ENCODE data around the gene RYK.

Gene RYK

GRCh38 chr3:134239538-134239937 is 11.1 kb downstream of the RYK start:
- Histone ChIP-seq H3K27me3 (ENCODE audit: insufficient read depth, low read length, poor library complexity) (no peaks in the 10 kb centered on the region), H3K4me1 (ENCODE audit: insufficient read depth, low read length) (no peaks in the 10 kb centered on the region), H4K20me1 (ENCODE audit: insufficient read depth, low read length) (peaks cover 79% of the 10 kb centered on the region), H2AFZ (ENCODE audit: low read depth, low read length) (no peak overlapping the region), H3K79me2 (ENCODE audit: insufficient read depth, low read length) (peaks cover 98% of the 10 kb centered on the region), H3K36me3 (ENCODE audit: insufficient read depth, low read length) (no peaks in the 10 kb centered on the region), H3K9ac (ENCODE audit: low read depth, low read length) (no peak overlapping the region), H3K27ac (ENCODE audit: low read length) (no peak overlapping the region), H3K4me3 (ENCODE audit: low read depth in 1 of 2, low read length in 2 of 2) (no peak overlapping the region), H3K4me2 (ENCODE audit: insufficient read depth, low read length) (no peak overlapping the region), H3K9me3 (ENCODE audit: insufficient read depth, low read length, severe bottlenecking) (no peaks in the 10 kb centered on the region)
- TF ChIP-seq, protein P1, sequence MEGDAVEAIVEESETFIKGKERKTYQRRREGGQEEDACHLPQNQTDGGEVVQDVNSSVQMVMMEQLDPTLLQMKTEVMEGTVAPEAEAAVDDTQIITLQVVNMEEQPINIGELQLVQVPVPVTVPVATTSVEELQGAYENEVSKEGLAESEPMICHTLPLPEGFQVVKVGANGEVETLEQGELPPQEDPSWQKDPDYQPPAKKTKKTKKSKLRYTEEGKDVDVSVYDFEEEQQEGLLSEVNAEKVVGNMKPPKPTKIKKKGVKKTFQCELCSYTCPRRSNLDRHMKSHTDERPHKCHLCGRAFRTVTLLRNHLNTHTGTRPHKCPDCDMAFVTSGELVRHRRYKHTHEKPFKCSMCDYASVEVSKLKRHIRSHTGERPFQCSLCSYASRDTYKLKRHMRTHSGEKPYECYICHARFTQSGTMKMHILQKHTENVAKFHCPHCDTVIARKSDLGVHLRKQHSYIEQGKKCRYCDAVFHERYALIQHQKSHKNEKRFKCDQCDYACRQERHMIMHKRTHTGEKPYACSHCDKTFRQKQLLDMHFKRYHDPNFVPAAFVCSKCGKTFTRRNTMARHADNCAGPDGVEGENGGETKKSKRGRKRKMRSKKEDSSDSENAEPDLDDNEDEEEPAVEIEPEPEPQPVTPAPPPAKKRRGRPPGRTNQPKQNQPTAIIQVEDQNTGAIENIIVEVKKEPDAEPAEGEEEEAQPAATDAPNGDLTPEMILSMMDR (IDR thresholded peaks at IDR 0.05; ENCODE audit: borderline replicate concordance, extremely low read depth, low read length, poor library complexity, severe bottlenecking): no peak
- TF ChIP-seq EZH2 (IDR thresholded peaks at IDR 0.05; ENCODE audit: borderline replicate concordance, low read depth, low read length, severe bottlenecking): no peak
- ATAC-seq (ENCODE audit: insufficient read depth, low read depth) (no peak), DNase-seq (no peak)

DNA sequence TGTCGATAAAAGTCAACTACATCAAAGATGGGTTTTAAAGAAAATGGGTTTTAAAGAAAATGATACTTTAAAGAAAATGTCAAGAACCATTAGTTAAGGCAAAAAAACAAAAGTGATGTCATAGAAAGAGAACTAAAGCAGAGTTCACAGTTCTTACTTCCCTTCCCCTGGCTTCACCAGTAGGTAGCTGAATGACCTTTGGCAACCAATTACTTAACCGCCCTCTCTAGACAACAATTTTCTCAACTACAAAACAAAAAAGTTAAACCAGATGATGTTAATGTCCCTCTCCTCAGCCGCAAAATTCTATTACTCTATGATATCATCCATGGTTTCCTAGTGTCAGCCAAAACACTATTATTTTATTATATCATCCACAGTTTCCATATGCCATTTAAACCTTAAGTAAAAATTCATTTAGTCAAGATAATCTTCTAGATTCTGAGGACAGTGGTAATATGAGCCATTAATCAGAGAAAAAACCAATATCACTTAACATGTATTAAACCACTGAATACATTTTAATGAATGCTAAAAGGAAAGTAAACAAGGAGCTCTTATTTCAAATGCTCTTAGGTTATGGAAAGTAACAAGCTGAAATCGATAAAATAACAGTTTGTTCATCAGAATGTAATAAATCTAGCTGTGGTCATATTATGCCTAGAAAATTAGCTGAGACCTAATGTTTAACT is 13.1 kb downstream of the RYK start:
- H4K20me1 ChIP-seq (ENCODE audit: insufficient read depth, low read length): peaks cover 76% of the 10 kb centered on the region
- no peak for ATAC-seq (ENCODE audit: insufficient read depth, low read depth)

GRCh38 chr3:134236505-134237170 is 14.0 kb downstream of the RYK start:
- H3K27ac ChIP-seq (ENCODE audit: low read length): no peak overlapping the region
- H3K27me3 ChIP-seq (ENCODE audit: insufficient read depth, low read length, poor library complexity): no peaks in the 10 kb centered on the region
- no peak overlapping the region for H3K4me3 ChIP-seq (ENCODE audit: low read depth in 1 of 2, low read length in 2 of 2)
- no peak for DNase-seq
- no peak overlapping the region for H2AFZ ChIP-seq (ENCODE audit: low read depth, low read length)
- no peaks in the 10 kb centered on the region for H3K36me3 ChIP-seq (ENCODE audit: insufficient read depth, low read length)
- peaks cover 97% of the 10 kb centered on the region for H3K79me2 ChIP-seq (ENCODE audit: insufficient read depth, low read length)
- peaks cover 77% of the 10 kb centered on the region for H4K20me1 ChIP-seq (ENCODE audit: insufficient read depth, low read length)
- TF ChIP-seq EZH2 (IDR thresholded peaks at IDR 0.05; ENCODE audit: borderline replicate concordance, low read depth, low read length, severe bottlenecking): no peak
- TF ChIP-seq, protein P1 (IDR thresholded peaks at IDR 0.05; ENCODE audit: borderline replicate concordance, extremely low read depth, low read length, poor library complexity, severe bottlenecking): no peak
- ATAC-seq (ENCODE audit: insufficient read depth, low read depth): no peak
- H3K9me3 ChIP-seq (ENCODE audit: insufficient read depth, low read length, severe bottlenecking): no peaks in the 10 kb centered on the region
- no peak overlapping the region for H3K9ac ChIP-seq (ENCODE audit: low read depth, low read length)
- H3K4me2 ChIP-seq (ENCODE audit: insufficient read depth, low read length): no peak overlapping the region
- H3K4me1 ChIP-seq (ENCODE audit: insufficient read depth, low read length): peaks cover 10% of the 10 kb centered on the region

More for the DNA sequence above, 13.1 kb downstream of the RYK start:
- no peak overlapping the region for H3K9ac ChIP-seq (ENCODE audit: low read depth, low read length)
- H3K36me3 ChIP-seq (ENCODE audit: insufficient read depth, low read length): no peaks in the 10 kb centered on the region
- no peak overlapping the region for H2AFZ ChIP-seq (ENCODE audit: low read depth, low read length)
- no peaks in the 10 kb centered on the region for H3K9me3 ChIP-seq (ENCODE audit: insufficient read depth, low read length, severe bottlenecking)
- no peaks in the 10 kb centered on the region for H3K27me3 ChIP-seq (ENCODE audit: insufficient read depth, low read length, poor library complexity)
- H3K27ac ChIP-seq (ENCODE audit: low read length): no peak overlapping the region
- no peak for DNase-seq
- no peak for TF ChIP-seq EZH2 (IDR thresholded peaks at IDR 0.05; ENCODE audit: borderline replicate concordance, low read depth, low read length, severe bottlenecking)
- TF ChIP-seq, protein P1 (IDR thresholded peaks at IDR 0.05; ENCODE audit: borderline replicate concordance, extremely low read depth, low read length, poor library complexity, severe bottlenecking): no peak
- H3K79me2 ChIP-seq (ENCODE audit: insufficient read depth, low read length): peaks cover 96% of the 10 kb centered on the region
- H3K4me3 ChIP-seq (ENCODE audit: low read depth in 1 of 2, low read length in 2 of 2): no peak overlapping the region
- H3K4me2 ChIP-seq (ENCODE audit: insufficient read depth, low read length): no peak overlapping the region
- H3K4me1 ChIP-seq (ENCODE audit: insufficient read depth, low read length): 0 out of 2 replicates have a peak, but pooled peaks cover 1% of the 10 kb centered on the region
